Gastrocnemius medialis (tissue), 4 donors: Measurements from ENCODE around the gene TK1. TPM values are rescaled to one million over a fixed set of nuclear protein-coding genes. Genes with fewer than 3 reads are reported as not detected.
"Not testable (repeated sequence)": the region's sequence is repeated elsewhere in the genome, so short reads cannot be mapped to it uniquely, and the experiment has no call there.

Source experiments
- ATAC-seq, 2 donors: fragments of 150-250 bp; one replicate each; pipeline ENCODE4 v1.9.1; 2016
- DNase-seq, 2 donors: peaks; one replicate each; pipeline ENCODE4 v3.0.0-alpha.2; 2019
- H3K27ac ChIP-seq, 4 donors: fragments of 200-600 bp; sonication (generic); 1 replicate in 1 of 4; 2 replicates in 3 of 4; pipeline ENCODE4 v1.5.1; 2016 to 2018; ENCODE audit warnings: mild to moderate bottlenecking in 2 of 4, moderate library complexity in 1 of 4
- H3K27me3 ChIP-seq, 3 donors: fragments of 200-600 bp; sonication (generic) in 2 of 3; 1 replicate in 1 of 3; 2 replicates in 2 of 3; pipeline versions ENCODE4 v1.5.1 to v1.6.0; 2016 to 2019; ENCODE audit warnings: mild to moderate bottlenecking in 1 of 3, moderate library complexity in 1 of 3
- H3K36me3 ChIP-seq, 2 donors: fragments of 200-600 bp; sonication (generic) in 1 of 2; one replicate each; pipeline ENCODE4 v1.5.1; 2017 to 2018
- H3K4me1 ChIP-seq, 2 donors: fragments of 200-600 bp; sonication (generic) in 1 of 2; one replicate each; pipeline ENCODE4 v1.5.1; 2016 to 2017; ENCODE audit warnings: mild to moderate bottlenecking in 2 of 2
- H3K4me3 ChIP-seq, 4 donors: fragments of 200-600 bp; sonication (generic) in 3 of 4; 1 replicate in 1 of 4; 2 replicates in 3 of 4; pipeline ENCODE4 v1.5.1; 2016 to 2019; ENCODE audit warnings: mild to moderate bottlenecking in 2 of 4
- H3K9me3 ChIP-seq, 3 donors: fragments of 200-600 bp; sonication (generic) in 2 of 3; 1 replicate in 1 of 3; 2 replicates in 2 of 3; pipeline ENCODE4 v1.5.1; 2016 to 2019
- POLR2A ChIP-seq, 2 donors: fragments of 450-650 bp; IDR thresholded peaks; one replicate each; pipeline ENCODE4 v1.6.1; 2017; ENCODE audit warnings: antibody characterized with exemption in 2 of 2, mild to moderate bottlenecking in 2 of 2, moderate library complexity in 2 of 2
- in situ Hi-C, 4 donors: fragments of 200-750 bp; cut with MboI; loops; one replicate each; pipeline versions ENCODE4 v1.15.0 to v1.8.0; 2017; ENCODE audit warnings: low sequenced_read_pairs in 4 of 4
- intact Hi-C: fragments of 100-400 bp; cut with DNase I; formaldehyde crosslinking; loops from one replicate; pipeline ENCODE4 v1.15.1; 2023; ENCODE audit warnings: low total_unique reads
- total RNA-seq, 4 donors: library from RNA; depleted of rRNA; stranded (reverse); fragments of >200 nt; gene quantifications; one replicate each; pipeline versions ENCODE4 v1.1.0 to v1.2.3, GENCODE V29; 2016
- TF ChIP-seq, protein P1 (sequence below), 5 experiments: fragments of 450-650 bp in 3 of 5; fragments of 200-600 bp in 2 of 5; sonication (generic) in 2 of 5; IDR thresholded peaks in 4 of 5; conservative IDR thresholded peaks in 1 of 5; 1 replicate in 4 of 5; 2 replicates in 1 of 5; pipeline ENCODE4 v1.5.1; 2016 to 2019; ENCODE audit warnings: antibody characterized with exemption in 5 of 5, mild to moderate bottlenecking in 3 of 5, moderate library complexity in 3 of 5

The TK1 gene
- total RNA-seq, 4 donors from 2014 or later: 0.22 to 2.1 (median 0.60) TPM

DNA sequence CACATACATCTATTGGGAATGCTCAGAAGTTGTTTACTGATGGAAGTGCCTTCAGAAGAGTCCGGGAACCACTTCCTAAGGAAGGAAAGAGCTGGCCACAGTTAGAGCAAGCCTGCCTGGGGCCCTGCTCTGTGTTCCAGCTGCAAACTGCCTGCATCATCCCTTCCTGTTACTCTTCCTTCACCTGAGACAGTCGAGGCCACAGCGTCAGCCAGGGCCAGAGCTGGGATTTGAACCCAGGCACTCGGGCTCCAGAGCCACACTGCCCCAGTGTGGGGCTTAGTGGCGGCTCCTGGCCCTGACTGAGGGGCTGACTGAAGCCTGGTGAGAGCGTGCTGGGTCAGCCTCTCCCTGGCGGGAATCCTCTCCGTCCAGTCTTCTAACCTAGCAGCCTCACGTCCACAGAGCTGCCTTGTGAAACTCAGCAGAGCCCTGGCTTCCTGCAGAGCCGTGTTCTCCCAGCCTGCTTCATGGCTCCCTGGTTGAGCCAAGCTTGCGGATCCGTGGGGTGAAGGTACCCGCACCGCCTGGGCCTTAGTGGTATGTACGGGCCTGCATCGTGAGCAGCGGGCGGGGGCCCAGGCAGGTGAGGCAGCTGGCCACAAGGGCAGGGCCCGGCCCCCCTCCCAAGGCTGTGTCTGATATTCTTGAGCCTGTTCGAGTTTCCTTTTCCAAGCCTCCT is 45.3 kb downstream of the TK1 start:
- in situ Hi-C loops: no loop called here

GRCh38 chr17:78140169-78141051 is 46.4 kb downstream of the TK1 start:
- intact Hi-C loops: no loop called here
- H3K4me3 ChIP-seq: peak overlapping the region in 3 of 4 donors; percentile 19 to 52 (median 25)
- H3K27ac ChIP-seq: peak overlapping the region in 2 of 4 donors; percentile 18 to 46
- no peaks in the 10 kb centered on the region for H3K36me3 ChIP-seq
- TF ChIP-seq POLR2A (IDR thresholded peaks at IDR 0.05): peak in 1 of 2 donors; percentile 45
- TF ChIP-seq, protein P1, sequence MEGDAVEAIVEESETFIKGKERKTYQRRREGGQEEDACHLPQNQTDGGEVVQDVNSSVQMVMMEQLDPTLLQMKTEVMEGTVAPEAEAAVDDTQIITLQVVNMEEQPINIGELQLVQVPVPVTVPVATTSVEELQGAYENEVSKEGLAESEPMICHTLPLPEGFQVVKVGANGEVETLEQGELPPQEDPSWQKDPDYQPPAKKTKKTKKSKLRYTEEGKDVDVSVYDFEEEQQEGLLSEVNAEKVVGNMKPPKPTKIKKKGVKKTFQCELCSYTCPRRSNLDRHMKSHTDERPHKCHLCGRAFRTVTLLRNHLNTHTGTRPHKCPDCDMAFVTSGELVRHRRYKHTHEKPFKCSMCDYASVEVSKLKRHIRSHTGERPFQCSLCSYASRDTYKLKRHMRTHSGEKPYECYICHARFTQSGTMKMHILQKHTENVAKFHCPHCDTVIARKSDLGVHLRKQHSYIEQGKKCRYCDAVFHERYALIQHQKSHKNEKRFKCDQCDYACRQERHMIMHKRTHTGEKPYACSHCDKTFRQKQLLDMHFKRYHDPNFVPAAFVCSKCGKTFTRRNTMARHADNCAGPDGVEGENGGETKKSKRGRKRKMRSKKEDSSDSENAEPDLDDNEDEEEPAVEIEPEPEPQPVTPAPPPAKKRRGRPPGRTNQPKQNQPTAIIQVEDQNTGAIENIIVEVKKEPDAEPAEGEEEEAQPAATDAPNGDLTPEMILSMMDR (IDR thresholded peaks at IDR 0.05 in 4 of 5, conservative IDR thresholded peaks at IDR 0.05 in 1 of 5): no peak
- in situ Hi-C loops: no loop called here
- ATAC-seq (peak; percentile 79 to 85), DNase-seq (peak; percentile 72 to 91)
- H3K27me3 ChIP-seq: no peaks in the 10 kb centered on the region
- no peaks in the 10 kb centered on the region for H3K9me3 ChIP-seq
- H3K4me1 ChIP-seq: peaks cover 15 to 27% of the 10 kb centered on the region in 2 donors

More for the DNA sequence above, 45.3 kb downstream of the TK1 start:
- H3K9me3 ChIP-seq: no peaks in the 10 kb centered on the region
- H3K4me1 ChIP-seq: peaks cover 15 to 28% of the 10 kb centered on the region in 2 donors
- intact Hi-C loops: no loop called here
- no peaks in the 10 kb centered on the region for H3K36me3 ChIP-seq
- DNase-seq (no peak), ATAC-seq (no peak)
- no peak for TF ChIP-seq POLR2A (IDR thresholded peaks at IDR 0.05)
- TF ChIP-seq, protein P1 (IDR thresholded peaks at IDR 0.05 in 4 of 5, conservative IDR thresholded peaks at IDR 0.05 in 1 of 5): no peak
- H3K27ac ChIP-seq: no peak overlapping the region
- no peak overlapping the region for H3K4me3 ChIP-seq
- H3K27me3 ChIP-seq: no peaks in the 10 kb centered on the region

GRCh38 chr17:78139861-78140168 is 47.0 kb downstream of the TK1 start:
- peak overlapping the region in 2 of 4 donors; percentile 7 to 18 for H3K27ac ChIP-seq
- H3K4me3 ChIP-seq, H3K9me3 ChIP-seq, in situ Hi-C loops, H3K36me3 ChIP-seq, ATAC-seq, H3K27me3 ChIP-seq, intact Hi-C loops, DNase-seq: not testable (repeated sequence)
- H3K4me1 ChIP-seq: peaks cover 11 to 21% of the 10 kb centered on the region in 2 donors

- peaks cover 0 to 8% of the 10 kb centered on the region in 2 donors for H3K4me1 ChIP-seq
- no peaks in the 10 kb centered on the region for H3K36me3 ChIP-seq
- no peaks in the 10 kb centered on the region for H3K27me3 ChIP-seq
- in situ Hi-C loops: no loop called here
- TF ChIP-seq, protein P1 (IDR thresholded peaks at IDR 0.05 in 4 of 5, conservative IDR thresholded peaks at IDR 0.05 in 1 of 5): no peak
- no peak for TF ChIP-seq POLR2A (IDR thresholded peaks at IDR 0.05)
- ATAC-seq (no peak), DNase-seq (no peak)
- H3K27ac ChIP-seq: no peak overlapping the region
- intact Hi-C loops: no loop called here
- H3K4me3 ChIP-seq: no peak overlapping the region
- no peaks in the 10 kb centered on the region for H3K9me3 ChIP-seq
These were observed 48.4 kb downstream of the TK1 start for GRCh38 chr17:78138204-78139060.
